SKM-1 treated with dmso at 0.1 percent for 144 hours (cell line): ENCODE results near the gene CHST11.
A peak's percentile ranks its signal among the peaks of the same experiment; 100 is the strongest.

ENCODE experiments used
- DNase-seq: peaks from one replicate; lab custom pipeline; 2025; ENCODE audit not compliant: unreplicated experiment; lab: John Stamatoyannopoulos, UW

Gene CHST11

DNA sequence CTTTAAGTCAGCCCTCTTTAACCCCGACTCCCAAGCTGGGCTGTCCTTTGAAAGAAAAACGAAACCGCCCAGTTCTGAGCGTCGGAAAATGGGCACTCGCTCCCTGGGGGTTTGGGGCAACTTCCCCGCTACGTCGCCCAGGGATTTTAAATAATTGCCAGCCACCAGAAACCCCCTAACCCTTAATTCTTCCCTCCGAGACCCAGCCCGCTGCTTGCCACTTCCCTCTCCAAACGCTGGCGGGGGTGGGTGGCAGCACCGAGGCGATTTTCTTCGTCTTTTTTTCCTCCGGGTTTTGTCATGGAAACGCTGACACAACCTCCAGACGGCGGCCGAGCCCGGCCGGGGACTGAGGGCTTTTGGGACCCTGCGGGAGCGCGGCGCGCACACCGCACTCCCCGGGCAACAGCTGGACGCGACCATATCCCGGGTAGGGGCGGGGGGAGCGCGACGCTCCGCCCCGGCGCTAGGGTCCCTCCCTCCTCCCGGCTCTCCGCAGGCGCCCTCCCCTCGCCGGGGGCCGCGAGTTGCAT is at the start of gene CHST11:
Gene CHST11, plus strand, starts transcription at position 532 of the 533 bp plus-strand sequence.
- peak; percentile 46 for DNase-seq

DNA sequence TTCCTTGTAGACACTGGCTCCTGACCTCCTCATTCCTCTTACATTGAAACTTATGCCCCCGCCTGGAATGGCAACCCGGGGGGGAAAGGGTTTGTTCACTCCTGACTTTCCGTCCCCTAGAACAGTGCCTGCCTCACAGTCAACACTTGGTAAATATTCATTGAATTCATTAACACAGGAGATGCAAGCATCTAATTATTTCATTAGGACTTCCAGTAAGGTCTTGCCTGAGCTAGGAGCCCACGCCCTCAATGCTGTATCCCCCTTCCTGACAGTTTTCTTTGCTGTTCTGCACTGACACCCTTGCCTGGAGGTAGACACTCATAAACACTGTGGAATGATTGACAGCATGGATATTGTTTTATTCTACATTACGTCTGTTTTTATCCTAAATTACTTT is 49.3 kb upstream of the CHST11 start:
- DNase-seq: no peak

DNA sequence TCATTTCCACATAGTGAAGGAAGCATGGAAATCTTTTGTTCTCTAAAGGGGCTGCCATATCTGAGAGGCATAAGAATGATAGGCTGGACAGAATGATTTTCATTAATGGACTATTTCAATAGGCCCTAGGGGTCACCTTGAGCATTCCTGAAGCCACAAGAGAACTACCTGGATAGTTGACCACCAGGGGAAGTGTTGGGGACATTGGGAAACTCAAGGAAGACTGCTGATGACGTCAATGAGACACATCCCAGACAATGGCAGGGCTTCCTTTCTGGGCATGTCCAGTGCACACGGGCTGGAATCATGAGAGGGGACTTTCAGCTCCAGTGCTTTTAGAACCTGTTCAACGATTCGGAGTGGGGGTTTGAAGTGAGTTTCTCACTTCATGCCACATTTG is 48.8 kb upstream of the CHST11 start:
- no peak for DNase-seq

DNA sequence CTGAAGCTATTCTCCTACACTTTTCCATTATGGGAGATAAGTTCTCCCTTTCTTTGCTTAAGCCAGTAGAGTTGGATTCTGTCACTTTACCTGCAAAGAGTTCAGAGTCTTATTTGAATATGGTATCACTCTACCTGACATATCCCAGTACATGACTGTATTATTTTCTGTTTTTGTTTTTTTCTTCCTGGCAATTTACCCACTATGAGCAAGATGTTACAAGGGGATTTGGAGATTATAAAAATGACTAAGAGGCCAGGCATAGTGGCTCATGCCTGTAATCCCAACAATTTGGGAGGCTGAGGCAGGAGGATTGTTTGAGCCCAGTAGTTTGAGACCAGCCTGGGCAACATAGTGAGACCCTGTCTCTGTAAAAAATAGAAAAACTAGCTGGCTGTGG is 46.4 kb upstream of the CHST11 start:
- DNase-seq: no peak

DNA sequence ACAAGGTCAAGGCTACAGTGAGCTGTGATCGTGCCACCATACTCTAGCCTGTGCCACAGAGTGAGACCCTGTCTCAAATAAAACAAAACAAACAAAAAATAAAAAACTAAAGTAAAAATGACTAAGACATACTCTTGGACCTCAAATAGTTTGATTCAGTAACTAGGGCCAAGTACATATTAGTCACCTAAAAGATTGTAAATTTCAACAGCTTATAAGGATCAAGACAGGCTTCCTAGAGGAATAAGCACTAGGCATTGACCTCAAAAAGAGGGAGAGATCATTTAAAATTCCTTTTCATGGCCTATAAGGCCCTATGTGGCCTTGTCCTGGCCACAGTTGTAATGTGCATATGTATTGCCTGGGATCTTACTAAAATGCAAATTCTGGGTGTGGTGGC is 46.0 kb upstream of the CHST11 start:
- no peak for DNase-seq

DNA sequence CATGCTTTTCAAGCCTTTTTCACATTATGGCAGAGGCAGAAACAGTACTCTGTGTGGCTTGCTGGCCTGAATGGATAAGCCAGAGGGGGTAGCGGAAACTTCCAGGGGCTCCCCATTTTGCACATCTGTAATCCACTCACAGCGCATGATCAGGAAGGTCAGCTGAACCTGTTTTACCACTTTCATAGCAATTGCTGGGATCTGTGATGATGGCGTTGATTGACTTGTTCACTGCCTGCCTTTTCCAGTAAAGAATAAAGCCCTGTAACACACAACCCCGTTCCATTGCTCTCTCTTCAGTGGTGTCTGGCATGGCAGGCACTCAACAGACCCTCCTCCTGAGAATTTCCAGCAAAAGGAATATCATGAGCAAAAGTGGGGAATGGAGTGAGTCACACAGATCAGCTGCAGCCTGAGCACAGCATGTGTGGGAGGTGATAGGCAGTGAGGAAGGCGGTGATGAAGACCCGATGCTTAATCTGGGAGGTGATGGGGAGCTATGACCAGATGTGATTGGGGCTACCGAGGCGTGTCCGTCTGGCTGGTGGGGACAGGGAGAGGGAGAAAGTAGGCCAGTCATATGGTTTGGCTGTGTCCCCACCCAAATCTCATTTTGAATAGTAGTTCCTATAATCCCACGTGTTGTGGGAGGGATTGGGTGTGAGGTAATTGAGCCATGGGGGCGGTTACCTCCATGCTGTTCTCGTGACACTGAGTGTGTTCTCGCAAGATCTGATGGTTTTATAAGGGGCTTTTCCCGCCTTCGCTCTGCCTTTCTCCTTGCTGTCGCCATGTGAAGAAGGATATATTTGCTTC is 44.7 kb upstream of the CHST11 start:
- no peak for DNase-seq

DNA sequence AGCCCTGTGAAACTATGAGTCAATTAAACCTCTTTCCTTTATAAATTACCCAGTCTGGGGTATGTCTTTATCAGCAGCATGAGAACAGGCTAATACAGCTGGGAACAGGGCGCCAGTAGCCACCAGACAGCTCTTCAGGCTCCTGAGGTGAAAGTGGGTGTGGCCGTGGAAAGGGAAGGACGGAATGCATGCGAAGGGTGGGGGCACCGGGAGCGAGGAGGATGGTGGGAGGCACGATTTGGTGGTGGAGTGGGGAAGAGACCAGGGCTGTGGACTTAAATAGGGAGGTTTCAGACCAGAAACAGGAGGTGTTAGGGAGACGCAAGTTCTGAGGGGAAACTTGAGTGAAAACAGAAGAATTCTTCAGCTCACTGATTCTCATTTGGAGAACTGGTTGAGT is 44.1 kb upstream of the CHST11 start:
- no peak for DNase-seq

DNA sequence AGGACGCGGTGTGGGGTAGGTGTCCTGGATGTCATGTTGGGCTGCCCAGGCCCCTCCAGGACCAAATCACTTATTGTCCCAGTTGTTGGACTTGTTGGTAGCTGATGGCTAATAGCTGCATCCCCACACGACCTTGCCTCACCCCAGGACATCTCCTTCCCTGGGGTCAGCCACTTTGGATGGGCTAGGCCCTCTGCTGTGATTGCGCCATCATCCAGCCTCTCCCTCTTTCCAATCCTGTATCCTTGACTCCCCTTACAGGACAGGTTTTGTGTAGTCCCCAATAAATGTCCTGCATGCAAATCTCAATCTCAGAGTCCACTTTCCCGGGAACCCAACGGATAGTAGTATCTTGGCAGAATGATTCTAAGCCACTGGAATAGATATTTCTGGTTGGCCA is 43.4 kb upstream of the CHST11 start:
- DNase-seq: no peak

DNA sequence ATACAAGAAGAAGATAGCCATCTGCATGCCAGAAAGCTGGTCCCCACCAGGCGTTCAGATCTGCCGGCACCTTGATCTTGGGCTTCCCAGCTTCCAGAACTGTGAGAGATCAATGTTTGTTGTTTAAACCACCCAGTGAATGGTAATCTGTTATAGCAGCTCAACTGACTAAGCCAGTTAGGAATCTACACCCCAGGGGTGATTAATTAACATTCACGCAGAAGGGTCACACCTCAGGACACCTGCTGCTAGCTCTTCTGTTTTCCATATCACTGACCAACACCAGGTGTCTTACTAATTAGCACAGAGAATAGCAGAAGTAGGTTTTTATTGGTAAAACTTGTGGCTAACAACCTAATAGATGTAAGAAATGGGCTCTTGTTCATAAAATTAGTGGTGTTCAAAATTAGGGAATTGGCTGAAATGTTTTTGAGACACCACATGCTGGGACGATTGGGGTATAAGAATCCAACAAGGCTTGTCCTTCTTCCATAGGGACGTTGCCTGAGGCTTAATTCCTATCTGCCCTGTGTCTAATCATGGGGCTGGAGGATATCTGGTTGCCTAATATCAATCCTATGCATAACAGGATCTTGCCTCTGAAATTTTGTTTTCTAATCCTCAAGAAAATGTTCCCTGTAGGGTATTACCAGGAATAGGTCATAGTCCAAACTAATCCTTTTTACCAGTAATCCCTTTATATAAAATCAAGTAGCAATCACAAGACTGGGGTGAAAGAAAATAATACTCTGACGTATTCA is 42.0 kb upstream of the CHST11 start:
- DNase-seq: no peak

DNA sequence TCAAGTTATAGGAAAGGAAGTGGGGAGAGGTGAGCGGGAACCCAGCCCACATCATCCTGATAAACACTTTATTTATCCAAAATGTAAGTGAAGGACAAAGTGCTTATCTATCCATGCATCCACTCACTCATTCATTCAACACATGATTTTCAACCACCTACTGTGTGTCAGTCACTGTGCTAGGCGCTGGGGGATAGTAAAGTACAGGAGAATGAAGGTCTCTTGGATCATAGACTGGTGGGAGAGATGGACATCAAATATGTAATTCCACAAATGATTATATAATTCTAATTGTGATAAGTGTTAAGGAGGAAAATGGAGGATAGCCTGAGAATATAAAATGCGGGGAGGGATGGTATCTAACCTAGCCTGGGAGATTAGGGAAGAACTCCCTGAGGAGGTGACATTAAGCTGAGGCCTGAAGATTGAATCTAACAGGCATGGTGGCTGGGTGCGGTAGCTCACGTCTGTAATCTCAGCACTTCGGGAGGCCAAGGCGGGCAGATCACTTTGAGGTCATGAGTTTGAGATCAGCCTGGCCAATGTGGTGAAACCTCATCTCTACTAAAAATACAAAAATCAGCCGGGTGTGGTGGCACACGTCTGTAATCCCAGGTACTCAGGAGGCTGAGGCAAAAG is 41.3 kb upstream of the CHST11 start:
- no peak for DNase-seq

DNA sequence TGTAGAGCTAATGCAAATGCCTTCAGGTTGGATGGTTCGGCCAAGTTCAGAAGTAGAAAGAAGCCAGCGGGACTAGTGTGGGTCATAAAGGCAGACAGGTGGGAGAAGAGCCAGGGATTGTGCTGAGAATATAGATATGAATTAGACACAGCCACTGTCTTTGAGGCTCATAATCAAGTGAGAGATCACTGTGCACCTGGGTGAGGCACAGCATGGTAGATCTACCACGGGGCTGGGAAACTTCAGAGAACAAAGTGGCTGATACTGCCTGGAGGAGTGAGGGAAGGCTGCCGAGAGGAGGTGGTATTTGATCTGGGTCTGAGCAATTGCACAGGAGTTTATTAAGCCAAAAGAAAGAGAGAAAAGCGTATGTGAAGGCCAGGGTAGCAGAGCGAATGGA is 40.6 kb upstream of the CHST11 start:
- no peak for DNase-seq

DNA sequence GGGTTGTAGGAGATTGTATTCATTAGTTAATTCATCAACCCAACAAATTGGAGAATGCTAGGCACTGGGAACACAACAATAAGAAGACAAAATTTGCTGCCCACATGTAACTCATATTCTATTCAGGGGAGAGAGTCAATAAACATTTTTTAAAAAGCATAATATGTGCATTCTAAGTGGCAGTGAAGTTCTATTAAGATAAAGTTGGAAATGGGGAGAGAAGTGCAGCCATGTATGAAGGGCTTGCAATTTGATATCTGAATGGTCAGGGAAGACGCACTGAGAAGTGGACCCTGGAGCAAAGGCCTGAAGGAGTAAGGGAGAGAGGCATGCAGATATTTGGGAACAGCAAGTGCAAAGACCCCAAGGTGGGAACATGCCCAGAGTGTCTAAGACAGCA is 40.2 kb upstream of the CHST11 start:
- no peak for DNase-seq

DNA sequence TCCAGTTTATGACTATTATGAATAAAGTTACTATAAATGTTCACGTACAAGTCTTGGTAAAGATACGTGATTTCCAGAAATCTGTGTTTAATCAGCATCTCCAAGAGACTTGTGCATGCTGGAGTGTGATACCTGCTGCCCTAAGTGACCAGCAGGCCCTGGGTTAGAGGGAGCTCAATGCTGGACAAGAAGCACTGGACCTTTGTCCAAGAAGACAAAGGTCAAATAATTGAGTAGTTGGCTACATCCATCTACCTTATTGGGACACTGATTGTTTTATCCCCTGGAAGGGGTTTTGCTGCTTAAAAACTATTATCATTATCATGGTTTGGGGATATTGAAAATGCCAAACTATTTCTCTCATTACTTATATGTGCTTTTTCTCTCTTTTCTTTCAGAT is 37.0 kb upstream of the CHST11 start:
- no peak for DNase-seq

DNA sequence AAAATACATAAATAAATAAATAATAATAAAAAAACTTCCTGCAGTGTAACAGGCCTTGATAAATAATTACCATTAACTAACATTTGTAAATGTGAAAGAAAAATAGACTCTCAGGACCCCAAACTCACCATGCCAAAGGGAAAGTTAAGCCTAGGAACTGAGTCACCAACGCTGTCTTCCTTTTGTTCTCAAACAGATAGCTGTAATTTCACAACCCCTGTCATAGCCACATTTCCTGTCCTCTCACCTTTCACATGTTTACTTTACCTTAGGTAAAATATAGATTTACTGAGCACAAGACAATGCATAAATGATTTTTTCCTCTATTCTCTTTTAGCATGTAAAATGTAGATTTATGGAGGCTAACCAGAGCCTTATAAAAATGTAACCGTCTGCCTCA is 35.9 kb upstream of the CHST11 start:
- no peak for DNase-seq

DNA sequence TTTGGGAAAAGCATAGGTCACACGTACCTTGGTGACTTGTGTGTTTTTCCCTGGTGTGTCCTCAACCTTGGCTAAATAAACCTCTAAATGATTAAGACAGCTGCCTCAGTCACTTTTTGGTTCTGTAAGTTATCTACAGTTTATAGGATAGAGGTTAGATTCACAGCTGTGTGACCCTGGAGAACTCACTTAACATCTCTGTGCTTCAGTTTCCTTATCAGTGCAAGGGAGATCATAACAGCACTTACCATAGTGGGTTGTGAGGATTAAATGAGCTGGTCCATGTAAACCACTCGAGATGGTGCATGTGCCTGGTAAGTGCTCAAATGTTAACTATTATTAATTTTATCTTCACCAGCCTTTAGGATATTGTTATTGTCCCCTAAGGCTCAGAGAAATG is 35.4 kb upstream of the CHST11 start:
- no peak for DNase-seq

DNA sequence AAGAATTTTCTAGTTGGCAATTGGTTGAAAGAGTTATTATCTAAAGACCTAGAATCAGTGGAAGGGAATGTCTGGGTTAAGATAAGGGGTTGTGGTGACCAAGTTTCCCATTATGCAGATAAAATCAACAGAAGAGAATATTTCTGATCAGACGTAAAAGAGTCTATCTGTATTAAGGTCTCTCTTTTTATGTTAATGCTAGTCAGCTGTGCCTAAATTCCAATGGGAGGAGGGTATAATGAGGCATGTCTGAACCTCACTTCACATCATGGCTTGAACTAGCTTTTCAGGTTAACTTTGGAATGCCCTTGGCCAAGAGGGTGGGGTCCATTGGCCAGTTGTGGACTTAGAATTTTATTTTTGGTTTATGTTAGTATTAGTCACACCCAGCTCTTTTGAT is 34.3 kb upstream of the CHST11 start:
- no peak for DNase-seq

DNA sequence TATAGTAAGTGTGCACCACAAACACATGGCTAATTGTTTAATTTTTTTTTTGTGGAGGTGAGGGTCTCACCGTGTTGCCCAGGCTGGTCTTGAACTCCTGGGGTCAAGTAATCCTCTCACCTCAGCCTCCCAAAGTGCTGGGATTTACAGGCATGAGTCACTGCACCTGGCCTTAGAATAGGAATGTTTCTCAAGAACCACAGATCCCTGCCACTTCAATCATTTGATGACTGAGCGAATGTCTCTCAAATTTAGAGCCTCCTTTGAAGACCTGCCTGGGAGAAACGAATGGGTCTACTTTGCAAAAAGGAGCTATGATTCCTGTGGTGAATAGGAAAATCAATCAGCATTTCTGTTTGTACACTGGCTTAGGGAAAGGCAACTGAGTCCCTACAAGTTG is 33.5 kb upstream of the CHST11 start:
- DNase-seq: no peak

DNA sequence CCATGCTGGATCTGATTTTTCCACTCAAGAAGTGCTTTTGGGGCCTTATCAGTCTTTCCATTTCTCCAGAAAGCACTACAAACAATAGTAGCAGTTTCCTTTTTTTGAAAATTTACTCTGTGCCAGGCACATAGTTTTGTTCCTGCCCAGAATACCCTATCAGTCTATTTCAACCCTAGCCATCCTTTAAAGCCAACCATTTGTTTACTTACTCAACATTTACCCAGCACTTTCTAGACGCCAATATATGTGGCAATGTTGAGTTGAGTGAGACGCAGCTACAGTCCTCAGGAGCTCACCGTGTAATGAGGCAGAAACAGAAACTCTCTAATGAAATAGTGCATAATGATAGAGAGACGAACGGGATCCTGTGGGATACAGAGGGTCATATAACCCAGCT is 32.9 kb upstream of the CHST11 start:
- no peak for DNase-seq

DNA sequence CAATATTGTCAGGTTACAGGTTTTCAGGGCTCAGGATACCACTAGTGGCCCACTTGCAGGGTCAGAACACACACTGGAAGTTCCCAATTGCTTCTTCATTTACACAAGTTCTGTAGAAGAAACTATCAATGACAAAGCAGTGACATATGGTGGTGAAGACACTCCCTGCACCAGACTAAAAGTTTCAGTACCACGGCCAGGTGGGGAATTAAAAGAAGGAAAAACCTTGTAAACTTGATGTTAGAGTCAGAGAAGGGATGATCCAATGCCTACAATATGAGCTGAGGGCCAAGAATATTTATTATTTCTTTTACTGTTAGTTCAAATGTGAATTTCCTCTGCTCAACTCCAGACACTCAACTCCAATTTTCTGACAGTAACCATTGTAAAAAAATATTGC is 31.8 kb upstream of the CHST11 start:
- DNase-seq: no peak

DNA sequence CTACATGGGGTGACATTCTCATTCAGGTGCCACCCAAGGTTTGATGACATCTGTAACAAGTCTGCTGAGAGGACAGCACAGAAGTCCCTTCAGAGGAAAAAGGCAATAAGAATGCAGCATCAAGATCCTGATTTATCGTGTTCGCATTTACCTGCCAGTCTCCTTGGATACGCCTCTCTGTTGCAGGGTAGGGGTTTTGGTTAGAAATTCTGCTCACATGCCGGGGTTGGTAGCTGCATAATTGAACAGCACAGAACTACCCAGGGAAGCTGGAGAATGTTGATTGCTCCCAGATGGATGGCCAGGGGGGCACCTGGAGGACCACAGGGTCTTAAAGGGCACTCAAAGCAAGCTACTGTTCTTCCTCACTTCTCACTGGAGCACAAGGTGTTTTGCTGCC is 31.1 kb upstream of the CHST11 start:
- DNase-seq: no peak

DNA sequence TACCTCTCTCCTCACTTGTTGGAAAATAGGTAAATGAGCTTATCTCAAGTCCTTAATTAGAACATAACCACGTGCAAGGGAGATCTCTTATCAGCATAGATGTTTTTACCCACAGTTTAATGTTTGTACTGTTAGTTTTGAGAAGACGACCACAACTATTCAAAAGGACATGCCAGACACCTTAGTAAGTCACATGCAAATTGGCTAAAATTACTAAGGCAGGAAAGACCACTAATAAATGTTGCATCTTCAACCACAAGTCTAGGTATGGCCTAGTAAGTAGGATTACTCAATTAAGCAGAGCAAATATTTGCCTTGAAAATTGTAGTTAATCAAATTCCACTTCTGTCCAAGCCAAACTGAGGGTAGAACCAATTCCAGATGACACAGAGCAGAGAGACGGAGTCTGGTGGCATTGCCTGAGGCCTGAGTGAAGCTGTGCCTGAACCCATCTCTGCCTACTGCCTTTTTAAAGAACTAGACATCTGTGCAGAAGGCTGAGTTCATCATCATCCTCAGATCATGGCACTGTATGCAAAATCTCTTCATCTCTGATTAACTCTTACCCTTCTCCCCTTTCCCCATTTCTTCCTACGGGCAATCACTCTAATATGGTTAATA is 29.7 kb upstream of the CHST11 start:
- no peak for DNase-seq
